ENCODE data around the gene APBB1. TPM values are rescaled to one million over a fixed set of nuclear protein-coding genes. Genes with fewer than 3 reads are reported as not detected.

The APBB1 gene
- total and polyA plus RNA-seq, 3 experiments from 2014 or later, result 41.7 to 80.2 (median 43.6) TPM

DNA sequence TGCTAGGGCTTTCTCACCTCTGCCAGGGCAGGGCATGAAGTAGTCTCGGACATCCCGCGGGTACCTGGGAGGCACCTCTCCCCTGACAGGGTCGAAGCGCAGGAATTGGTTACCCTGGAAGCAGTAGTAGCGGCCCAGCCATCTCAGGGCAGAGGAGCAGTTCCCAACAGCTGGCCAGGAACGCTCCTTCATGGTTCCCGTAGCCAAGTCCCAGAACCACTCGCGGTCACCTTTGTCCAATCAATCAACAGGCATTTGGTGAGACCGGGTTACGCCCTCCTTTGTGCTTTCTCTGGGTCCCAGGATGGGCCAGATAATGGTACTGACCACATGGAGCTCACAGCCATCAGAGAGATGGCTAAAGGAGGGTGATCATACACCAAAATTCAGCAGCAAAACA, 18.5 kb upstream of the APBB1 start:
- Mint-ChIP-seq H3K9me3 (no peaks in the 10 kb centered on the region), H3K27ac (no peak overlapping the region), H3K27me3 (no peaks in the 10 kb centered on the region), H3K36me3 (peaks cover 0 to 4% (median 0%) of the 10 kb centered on the region in 3 donors), H3K4me1 (no peaks in the 10 kb centered on the region), H3K4me3 (no peak overlapping the region)
- Histone ChIP-seq H3K4me1 (ENCODE audit: insufficient read depth, low read length) (peaks cover 24% of the 10 kb centered on the region), H3K9me3 (ENCODE audit: low read length) (no peaks in the 10 kb centered on the region), H3K27ac (ENCODE audit: low read depth, low read length) (no peak overlapping the region), H3K4me3 (ENCODE audit: low read length) (no peak overlapping the region), H3K36me3 (ENCODE audit: insufficient read depth, low read length) (no peaks in the 10 kb centered on the region), H3K27me3 (ENCODE audit: insufficient read depth, low read length, poor library complexity, severe bottlenecking) (no peaks in the 10 kb centered on the region)
- DNase-seq, result no peak
- CTCF ChIA-PET, result interaction anchor here (1.0 to 14.4 kb wide), 7 partner anchors 13 to 269 kb away, joined by 3 to 467 read pairs (median 3); partner anchors contain the start of gene APBB1
- POLR2A ChIA-PET, result interaction anchor here (0.9 kb wide), 1 partner anchor 58 kb away, joined by 3 read pairs; no protein-coding TSS in a partner anchor

- no peaks in the 10 kb centered on the region for H3K9me3 Mint-ChIP-seq
- Histone ChIP-seq H3K27ac (ENCODE audit: low read depth, low read length) (no peak overlapping the region), H3K27me3 (ENCODE audit: insufficient read depth, low read length, poor library complexity, severe bottlenecking) (no peaks in the 10 kb centered on the region), H3K9me3 (ENCODE audit: low read length) (no peaks in the 10 kb centered on the region), H3K4me1 (ENCODE audit: insufficient read depth, low read length) (peaks cover 18% of the 10 kb centered on the region), H3K36me3 (ENCODE audit: insufficient read depth, low read length) (no peaks in the 10 kb centered on the region), H3K4me3 (ENCODE audit: low read length) (no peak overlapping the region)
- ChIA-PET POLR2A (no interaction called here), CTCF (interaction anchor here (1.0 to 2.1 kb wide), 3 partner anchors 10 to 55 kb away, joined by 3 to 9 read pairs (median 6); no protein-coding TSS in a partner anchor)
- H3K27me3 Mint-ChIP-seq, result peaks cover 0 to 1% of the 10 kb centered on the region in 2 donors
- H3K4me1 Mint-ChIP-seq, result no peaks in the 10 kb centered on the region
- H3K4me3 Mint-ChIP-seq, result no peak overlapping the region
- no peak for DNase-seq
- H3K36me3 Mint-ChIP-seq, result peaks cover 0 to 4% (median 0%) of the 10 kb centered on the region in 3 donors
- H3K27ac Mint-ChIP-seq, result no peak overlapping the region
These were observed 15.2 kb upstream of the APBB1 start for GRCh38 chr11:6433998-6434660.

- peaks cover 0 to 1% of the 10 kb centered on the region in 2 donors for H3K27me3 Mint-ChIP-seq
- POLR2A ChIA-PET, result no interaction called here
- H3K4me1 ChIP-seq (ENCODE audit: insufficient read depth, low read length), result no peaks in the 10 kb centered on the region
These were observed 13.0 kb upstream of the APBB1 start for GRCh38 chr11:6431861-6432260.

DNA sequence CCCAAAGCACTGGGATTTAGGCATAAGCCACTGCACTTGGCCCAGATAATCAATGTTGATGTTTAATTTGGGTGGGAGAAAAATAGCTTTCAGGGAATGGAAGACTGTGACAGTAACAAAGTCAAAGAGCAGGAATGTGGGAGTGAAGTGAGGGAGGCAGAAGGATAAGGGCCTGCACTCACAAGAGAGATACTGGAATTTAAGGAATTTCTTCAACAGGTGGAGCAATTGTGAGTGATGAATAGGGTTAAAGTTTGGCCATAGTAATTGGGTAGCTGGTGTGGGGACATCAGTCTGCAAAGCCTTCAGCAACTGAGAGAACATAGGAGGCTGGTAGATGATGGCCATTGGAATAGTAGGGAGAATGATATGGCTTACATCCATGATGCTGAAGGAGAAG, 8.6 kb upstream of the APBB1 start:
- Mint-ChIP-seq H3K4me3 (no peak overlapping the region), H3K27ac (peak overlapping the region in 1 of 8 donors; percentile 45), H3K27me3 (peaks cover 5% of the 10 kb centered on the region in 2 donors), H3K36me3 (peaks cover 0 to 2% (median 0%) of the 10 kb centered on the region in 3 donors), H3K4me1 (no peaks in the 10 kb centered on the region), H3K9me3 (no peaks in the 10 kb centered on the region)
- CTCF ChIA-PET, result interaction anchor here (0.8 to 2.3 kb wide), 4 partner anchors 11 to 48 kb away, joined by 3 to 7 read pairs (median 4); no protein-coding TSS in a partner anchor
- no peaks in the 10 kb centered on the region for H3K4me1 ChIP-seq (ENCODE audit: insufficient read depth, low read length)
- POLR2A ChIA-PET, result no interaction called here
- H3K4me3 ChIP-seq (ENCODE audit: low read length), result no peak overlapping the region
- H3K9me3 ChIP-seq (ENCODE audit: low read length), result no peaks in the 10 kb centered on the region
- no peaks in the 10 kb centered on the region for H3K27me3 ChIP-seq (ENCODE audit: insufficient read depth, low read length, poor library complexity, severe bottlenecking)
- no peak overlapping the region for H3K27ac ChIP-seq (ENCODE audit: low read depth, low read length)
- H3K36me3 ChIP-seq (ENCODE audit: insufficient read depth, low read length), result no peaks in the 10 kb centered on the region
- no peak for DNase-seq

More at GRCh38 chr11:6431861-6432260, 13.0 kb upstream of the APBB1 start:
- CTCF ChIA-PET, result interaction anchor here (3.4 kb wide), 1 partner anchor 54 kb away, joined by 30 read pairs; no protein-coding TSS in a partner anchor
- Histone ChIP-seq H3K9me3 (ENCODE audit: low read length) (no peaks in the 10 kb centered on the region), H3K36me3 (ENCODE audit: insufficient read depth, low read length) (no peaks in the 10 kb centered on the region), H3K27me3 (ENCODE audit: insufficient read depth, low read length, poor library complexity, severe bottlenecking) (no peaks in the 10 kb centered on the region), H3K4me3 (ENCODE audit: low read length) (no peak overlapping the region), H3K27ac (ENCODE audit: low read depth, low read length) (no peak overlapping the region)
- no peak for DNase-seq
- no peaks in the 10 kb centered on the region for H3K9me3 Mint-ChIP-seq
- no peaks in the 10 kb centered on the region for H3K4me1 Mint-ChIP-seq
- H3K4me3 Mint-ChIP-seq, result no peak overlapping the region
- H3K36me3 Mint-ChIP-seq, result peaks cover 0 to 4% (median 0%) of the 10 kb centered on the region in 3 donors
- peak overlapping the region in 1 of 8 donors; percentile 35 for H3K27ac Mint-ChIP-seq

- H3K27me3 Mint-ChIP-seq, result peaks cover 8 to 15% of the 10 kb centered on the region in 2 donors
- Histone ChIP-seq H3K27ac (ENCODE audit: low read depth, low read length) (no peak overlapping the region), H3K4me1 (ENCODE audit: insufficient read depth, low read length) (peaks cover 34% of the 10 kb centered on the region), H3K27me3 (ENCODE audit: insufficient read depth, low read length, poor library complexity, severe bottlenecking) (no peaks in the 10 kb centered on the region), H3K36me3 (ENCODE audit: insufficient read depth, low read length) (no peaks in the 10 kb centered on the region), H3K4me3 (ENCODE audit: low read length) (no peak overlapping the region), H3K9me3 (ENCODE audit: low read length) (no peaks in the 10 kb centered on the region)
- H3K36me3 Mint-ChIP-seq, result peaks cover 0 to 4% (median 2%) of the 10 kb centered on the region in 3 donors
- ChIA-PET CTCF (interaction anchor here (0.9 to 6.3 kb wide), 5 partner anchors 13 to 41 kb away, joined by 3 to 29 read pairs (median 15); partner anchors contain the start of gene SMPD1), POLR2A (no interaction called here)
- DNase-seq, result no peak
- no peaks in the 10 kb centered on the region for H3K9me3 Mint-ChIP-seq
- H3K4me3 Mint-ChIP-seq, result peak overlapping the region in 4 of 7 donors; percentile 81 to 93 (median 87)
- H3K27ac Mint-ChIP-seq, result peak overlapping the region in 3 of 8 donors; percentile 25 to 92 (median 86)
- peaks cover 6 to 10% (median 6%) of the 10 kb centered on the region in 3 donors for H3K4me1 Mint-ChIP-seq
These were observed 1.8 kb upstream of the APBB1 start for GRCh38 chr11:6420677-6421076.

- Mint-ChIP-seq H3K27ac (no peak overlapping the region), H3K4me1 (peaks cover 6 to 10% (median 6%) of the 10 kb centered on the region in 3 donors), H3K4me3 (no peak overlapping the region), H3K9me3 (no peaks in the 10 kb centered on the region), H3K36me3 (peaks cover 0 to 4% (median 2%) of the 10 kb centered on the region in 3 donors), H3K27me3 (peaks cover 6 to 15% of the 10 kb centered on the region in 2 donors)
- DNase-seq, result peak in 2 of 5 donors; percentile 6 to 57
- POLR2A ChIA-PET, result interaction anchor here (0.5 to 4.6 kb wide), 6 partner anchors 15 to 193 kb away, joined by 3 to 56 read pairs (median 5); partner anchors contain the start of genes ARFIP2, SMPD1, TAF10 and TIMM10B
- H3K36me3 ChIP-seq (ENCODE audit: insufficient read depth, low read length), result no peaks in the 10 kb centered on the region
- CTCF ChIA-PET, result interaction anchor here (0.8 to 6.3 kb wide), 13 partner anchors 11 to 337 kb away, joined by 3 to 29 read pairs (median 5); partner anchors contain the start of gene SMPD1
- H3K27ac ChIP-seq (ENCODE audit: low read depth, low read length), result peak overlapping the region; percentile 18
- H3K27me3 ChIP-seq (ENCODE audit: insufficient read depth, low read length, poor library complexity, severe bottlenecking), result no peaks in the 10 kb centered on the region
- H3K4me1 ChIP-seq (ENCODE audit: insufficient read depth, low read length), result peaks cover 53% of the 10 kb centered on the region
- peak overlapping the region; percentile 77 for H3K4me3 ChIP-seq (ENCODE audit: low read length)
- H3K9me3 ChIP-seq (ENCODE audit: low read length), result no peaks in the 10 kb centered on the region
These were observed 311 bp downstream of the APBB1 start for GRCh38 chr11:6418557-6419008.

GRCh38 chr11:6417907-6418556, 862 bp downstream of the APBB1 start:
- H3K4me3 Mint-ChIP-seq, result no peak overlapping the region
- H3K27ac ChIP-seq (ENCODE audit: low read depth, low read length), result no peak overlapping the region
- H3K4me3 ChIP-seq (ENCODE audit: low read length), result peak overlapping the region; percentile 77
- peaks cover 58% of the 10 kb centered on the region for H3K4me1 ChIP-seq (ENCODE audit: insufficient read depth, low read length)
- DNase-seq, result peak in 1 of 5 donors; percentile 30
- ChIA-PET CTCF (interaction anchor here (1.4 to 6.3 kb wide), 9 partner anchors 11 to 39 kb away, joined by 4 to 29 read pairs (median 15); partner anchors contain the start of gene SMPD1), POLR2A (interaction anchor here (2.4 to 4.6 kb wide), 2 partner anchors 14 to 27 kb away, joined by 31 to 56 read pairs; partner anchors contain the start of gene SMPD1)
- no peak overlapping the region for H3K27ac Mint-ChIP-seq
- no peaks in the 10 kb centered on the region for H3K27me3 ChIP-seq (ENCODE audit: insufficient read depth, low read length, poor library complexity, severe bottlenecking)
- peaks cover 10% of the 10 kb centered on the region in 3 donors for H3K4me1 Mint-ChIP-seq
- peaks cover under 1 to 4% (median 2%) of the 10 kb centered on the region in 3 donors for H3K36me3 Mint-ChIP-seq
- no peaks in the 10 kb centered on the region for H3K36me3 ChIP-seq (ENCODE audit: insufficient read depth, low read length)
- H3K9me3 ChIP-seq (ENCODE audit: low read length), result no peaks in the 10 kb centered on the region
- peaks cover 4 to 15% of the 10 kb centered on the region in 2 donors for H3K27me3 Mint-ChIP-seq
- H3K9me3 Mint-ChIP-seq, result no peaks in the 10 kb centered on the region

All from CD8-positive, alpha-beta memory T cell (primary cell).